GM13977 (cell line): ENCODE results near the gene KBTBD8.

Experiments used
- DNase-seq: peaks from one replicate; pipeline ENCODE4 v3.0.0; 2012; ENCODE audit warnings: low spot score
- CTCF ChIP-seq: IDR thresholded peaks from 2 replicates; pipeline ENCODE4 v1.5.1; 2012; ENCODE audit warnings: mild to moderate bottlenecking, control low read depth; ENCODE audit not compliant: insufficient read depth; ENCODE audit errors: extremely low read depth, missing control alignments
- in situ Hi-C: fragments of 300-500 bp; cut with MboI; formaldehyde crosslinking; loops from one replicate; pipeline ENCODE4 v1.12.0; 2022; ENCODE audit warnings: low sequenced_read_pairs, low pct_unique_long_range_greater_than_20kb, mixed read lengths, inconsistent platforms; ENCODE audit not compliant: unreplicated experiment

The KBTBD8 gene

GRCh38 chr3:66983101-66983500, 15.0 kb upstream of the KBTBD8 start:
- in situ Hi-C loops: loop anchor here (25.0 kb wide), 1 partner anchor 379 kb away; no protein-coding TSS in a partner anchor
- DNase-seq: no peak
- no peak for TF ChIP-seq CTCF

GRCh38 chr3:66985336-66985920, 12.7 kb upstream of the KBTBD8 start:
- no peak for DNase-seq
- in situ Hi-C loops: loop anchor here (25.0 kb wide), 1 partner anchor 377 kb away; no protein-coding TSS in a partner anchor
- no peak for TF ChIP-seq CTCF

- DNase-seq: no peak
Measured at GRCh38 chr3:66986406-66986805, 11.7 kb upstream of the KBTBD8 start.

GRCh38 chr3:66989241-66989640, 8.9 kb upstream of the KBTBD8 start:
- no peak for DNase-seq
- no peak for TF ChIP-seq CTCF
- in situ Hi-C loops: loop anchor here (25.0 kb wide), 1 partner anchor 373 kb away; no protein-coding TSS in a partner anchor

More at GRCh38 chr3:66986406-66986805, 11.7 kb upstream of the KBTBD8 start:
- no peak for TF ChIP-seq CTCF
- in situ Hi-C loops: loop anchor here (25.0 kb wide), 1 partner anchor 376 kb away; no protein-coding TSS in a partner anchor

GRCh38 chr3:66989860-66990696, 8.0 kb upstream of the KBTBD8 start:
- peak; percentile 45 for DNase-seq
- TF ChIP-seq CTCF: peak; percentile 39
- in situ Hi-C loops: loop anchor here (25.0 kb wide), 1 partner anchor 372 kb away; no protein-coding TSS in a partner anchor

GRCh38 chr3:66991459-66991858, 6.6 kb upstream of the KBTBD8 start:
- no peak for TF ChIP-seq CTCF
- in situ Hi-C loops: loop anchor here (25.0 kb wide), 1 partner anchor 371 kb away; no protein-coding TSS in a partner anchor
- DNase-seq: no peak
